ENCODE measurements around the gene RUNDC3A.

DNA sequence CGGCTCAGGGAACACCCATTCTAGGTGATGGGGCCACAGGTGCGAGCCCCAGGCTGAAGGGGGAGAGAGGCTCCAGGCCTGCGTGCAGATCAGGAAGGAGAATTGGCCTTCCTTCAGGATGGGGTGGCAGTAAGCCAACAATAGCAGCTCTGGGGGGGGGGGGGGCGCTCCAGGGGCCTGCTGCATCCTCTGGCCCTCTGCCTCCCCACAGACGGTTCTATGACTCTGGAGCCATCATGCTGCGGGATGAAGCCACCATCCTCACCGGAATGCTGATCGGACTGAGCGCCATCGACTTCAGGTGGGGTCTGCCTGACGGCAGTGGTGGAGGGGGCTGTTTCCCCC lies 6.1 kb downstream of the RUNDC3A start:
- TF ChIP-seq, protein P1, sequence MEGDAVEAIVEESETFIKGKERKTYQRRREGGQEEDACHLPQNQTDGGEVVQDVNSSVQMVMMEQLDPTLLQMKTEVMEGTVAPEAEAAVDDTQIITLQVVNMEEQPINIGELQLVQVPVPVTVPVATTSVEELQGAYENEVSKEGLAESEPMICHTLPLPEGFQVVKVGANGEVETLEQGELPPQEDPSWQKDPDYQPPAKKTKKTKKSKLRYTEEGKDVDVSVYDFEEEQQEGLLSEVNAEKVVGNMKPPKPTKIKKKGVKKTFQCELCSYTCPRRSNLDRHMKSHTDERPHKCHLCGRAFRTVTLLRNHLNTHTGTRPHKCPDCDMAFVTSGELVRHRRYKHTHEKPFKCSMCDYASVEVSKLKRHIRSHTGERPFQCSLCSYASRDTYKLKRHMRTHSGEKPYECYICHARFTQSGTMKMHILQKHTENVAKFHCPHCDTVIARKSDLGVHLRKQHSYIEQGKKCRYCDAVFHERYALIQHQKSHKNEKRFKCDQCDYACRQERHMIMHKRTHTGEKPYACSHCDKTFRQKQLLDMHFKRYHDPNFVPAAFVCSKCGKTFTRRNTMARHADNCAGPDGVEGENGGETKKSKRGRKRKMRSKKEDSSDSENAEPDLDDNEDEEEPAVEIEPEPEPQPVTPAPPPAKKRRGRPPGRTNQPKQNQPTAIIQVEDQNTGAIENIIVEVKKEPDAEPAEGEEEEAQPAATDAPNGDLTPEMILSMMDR (IDR thresholded peaks at IDR 0.05; ENCODE audit: low read depth, low read length): no peak
- TF ChIP-seq EZH2phosphoT487 (IDR thresholded peaks at IDR 0.05; ENCODE audit: low read depth): no peak

Measured in OCI-LY3 (cell line).